KMS-11 (cell line): ENCODE measurements around the gene CLMN.

Experiments used
- H2AFZ ChIP-seq: fragments of 200-600 bp; sonication (generic); 2 replicates; pipeline ENCODE4 v1.6.1; 2016; ENCODE audit warnings: antibody characterized with exemption, mixed run types, low read depth
- H3K27ac ChIP-seq: fragments of 200-600 bp; sonication (generic); 2 replicates; pipeline ENCODE4 v1.6.1; 2016; ENCODE audit warnings: mild to moderate bottlenecking, mixed run types
- H3K27me3 ChIP-seq: fragments of 200-600 bp; sonication (generic); 2 replicates; pipeline ENCODE4 v1.6.1; 2017; ENCODE audit warnings: mild to moderate bottlenecking, low read depth, mixed run types, moderate library complexity; ENCODE audit not compliant: insufficient read depth
- H3K36me3 ChIP-seq: fragments of 200-600 bp; sonication (generic); 2 replicates; pipeline ENCODE4 v1.6.1; 2017; ENCODE audit warnings: mild to moderate bottlenecking, mixed run types; ENCODE audit not compliant: insufficient read depth
- H3K4me1 ChIP-seq: fragments of 200-600 bp; sonication (generic); 2 replicates; pipeline ENCODE4 v1.6.1; 2016; ENCODE audit warnings: mild to moderate bottlenecking, low read depth, mixed run types; ENCODE audit not compliant: poor library complexity, severe bottlenecking
- H3K4me2 ChIP-seq: fragments of 200-600 bp; sonication (generic); 2 replicates; pipeline ENCODE4 v1.7.0; 2016; ENCODE audit warnings: mild to moderate bottlenecking, mixed run types
- H3K4me3 ChIP-seq: fragments of 200-600 bp; sonication (generic); IDR thresholded peaks from 2 replicates; pipeline ENCODE4 v1.6.1; 2017; ENCODE audit warnings: low read depth, low read length, mixed read lengths; ENCODE audit not compliant: insufficient read depth
- H3K79me2 ChIP-seq: fragments of 200-600 bp; sonication (generic); 2 replicates; pipeline ENCODE4 v1.6.1; 2016; ENCODE audit warnings: low read depth, mixed run types; ENCODE audit not compliant: insufficient read depth
- H3K9ac ChIP-seq: fragments of 200-600 bp; sonication (generic); 2 replicates; pipeline ENCODE4 v1.6.1; 2016; ENCODE audit warnings: mild to moderate bottlenecking, mixed run types
- H4K20me1 ChIP-seq: fragments of 200-600 bp; sonication (generic); 2 replicates; pipeline ENCODE4 v1.6.1; 2016; ENCODE audit warnings: mild to moderate bottlenecking, mixed run types; ENCODE audit not compliant: insufficient read depth
- CTCF ChIP-seq: fragments of 200-600 bp; sonication (generic); conservative IDR thresholded peaks from 2 replicates; pipeline ENCODE4 v1.6.1; 2017; ENCODE audit warnings: low read depth, mild to moderate bottlenecking, antibody characterized with exemption, low read length, moderate library complexity, mixed read lengths

Gene CLMN

GRCh38 chr14:95222870-95223398 lies 96.8 kb downstream of the CLMN start:
- Histone ChIP-seq H4K20me1 (no peaks in the 10 kb centered on the region), H3K27ac (no peak overlapping the region), H3K4me3 (no peak overlapping the region), H3K4me1 (no peaks in the 10 kb centered on the region), H3K79me2 (no peaks in the 10 kb centered on the region), H3K4me2 (no peak overlapping the region), H2AFZ (no peak overlapping the region), H3K27me3 (no peaks in the 10 kb centered on the region), H3K36me3 (no peaks in the 10 kb centered on the region), H3K9ac (no peak overlapping the region)
- no peak for TF ChIP-seq CTCF

GRCh38 chr14:95222151-95222631 lies 97.5 kb downstream of the CLMN start:
- Histone ChIP-seq H3K4me2 (no peak overlapping the region), H3K4me1 (no peaks in the 10 kb centered on the region), H3K27me3 (no peaks in the 10 kb centered on the region), H3K9ac (no peak overlapping the region), H3K79me2 (no peaks in the 10 kb centered on the region), H3K27ac (no peak overlapping the region), H4K20me1 (no peaks in the 10 kb centered on the region), H3K4me3 (no peak overlapping the region), H2AFZ (no peak overlapping the region), H3K36me3 (no peaks in the 10 kb centered on the region)
- no peak for TF ChIP-seq CTCF

GRCh38 chr14:95221531-95221930 lies 98.2 kb downstream of the CLMN start:
- Histone ChIP-seq H3K36me3 (no peaks in the 10 kb centered on the region), H3K9ac (no peak overlapping the region), H3K4me2 (no peak overlapping the region), H4K20me1 (no peaks in the 10 kb centered on the region), H3K4me1 (no peaks in the 10 kb centered on the region), H3K4me3 (no peak overlapping the region), H3K27me3 (no peaks in the 10 kb centered on the region), H3K79me2 (no peaks in the 10 kb centered on the region), H2AFZ (no peak overlapping the region), H3K27ac (no peak overlapping the region)
- no peak for TF ChIP-seq CTCF

GRCh38 chr14:95220663-95221231 lies 99.0 kb downstream of the CLMN start:
- no peak for TF ChIP-seq CTCF
- Histone ChIP-seq H3K27me3 (no peaks in the 10 kb centered on the region), H3K4me2 (no peak overlapping the region), H3K4me1 (no peaks in the 10 kb centered on the region), H3K79me2 (no peaks in the 10 kb centered on the region), H3K9ac (no peak overlapping the region), H2AFZ (no peak overlapping the region), H4K20me1 (no peaks in the 10 kb centered on the region), H3K27ac (no peak overlapping the region), H3K36me3 (no peaks in the 10 kb centered on the region), H3K4me3 (no peak overlapping the region)
